ENCODE data around the gene GIPC3.

GRCh38 chr19:3538258-3538929 is 46.9 kb upstream of the GIPC3 start:
- TF ChIP-seq CTCF (conservative IDR thresholded peaks at IDR 0.05; ENCODE audit: low read depth, low read length) = no peak
- no peak for TF ChIP-seq EZH2 (IDR thresholded peaks at IDR 0.05; ENCODE audit: borderline replicate concordance, low read depth, low read length, poor library complexity, severe bottlenecking)
